ENCODE data around the gene ZNF30.

DNA sequence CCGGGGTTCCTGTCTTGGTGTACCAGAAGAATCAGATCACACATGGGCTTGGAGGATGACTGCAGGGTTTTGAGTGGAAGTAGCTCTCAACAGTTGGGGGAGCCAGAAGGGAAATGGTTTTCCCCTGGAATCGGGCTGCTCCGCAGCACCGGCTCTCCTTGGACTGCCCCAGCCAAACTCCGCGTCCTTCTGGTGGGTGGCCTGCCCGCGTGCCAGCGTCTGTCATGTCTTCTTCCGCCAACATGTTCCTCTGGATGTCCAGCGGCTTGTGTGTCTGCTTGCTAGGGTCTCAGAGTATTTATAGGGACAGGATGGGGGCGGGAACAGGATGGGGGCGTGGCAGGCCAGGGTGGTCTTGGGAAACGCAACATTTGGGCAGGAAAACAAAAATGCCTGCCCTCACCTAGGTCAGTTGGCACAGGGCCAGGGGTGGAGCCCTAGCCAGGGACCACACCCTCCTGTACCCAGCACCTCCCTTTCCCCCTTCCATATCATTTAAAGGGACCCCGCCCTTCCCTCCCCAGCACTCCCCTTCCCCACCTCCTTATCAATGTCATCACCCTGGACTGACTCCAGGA, 1.3 kb upstream of the ZNF30 start:
- TF ChIP-seq, protein P1, sequence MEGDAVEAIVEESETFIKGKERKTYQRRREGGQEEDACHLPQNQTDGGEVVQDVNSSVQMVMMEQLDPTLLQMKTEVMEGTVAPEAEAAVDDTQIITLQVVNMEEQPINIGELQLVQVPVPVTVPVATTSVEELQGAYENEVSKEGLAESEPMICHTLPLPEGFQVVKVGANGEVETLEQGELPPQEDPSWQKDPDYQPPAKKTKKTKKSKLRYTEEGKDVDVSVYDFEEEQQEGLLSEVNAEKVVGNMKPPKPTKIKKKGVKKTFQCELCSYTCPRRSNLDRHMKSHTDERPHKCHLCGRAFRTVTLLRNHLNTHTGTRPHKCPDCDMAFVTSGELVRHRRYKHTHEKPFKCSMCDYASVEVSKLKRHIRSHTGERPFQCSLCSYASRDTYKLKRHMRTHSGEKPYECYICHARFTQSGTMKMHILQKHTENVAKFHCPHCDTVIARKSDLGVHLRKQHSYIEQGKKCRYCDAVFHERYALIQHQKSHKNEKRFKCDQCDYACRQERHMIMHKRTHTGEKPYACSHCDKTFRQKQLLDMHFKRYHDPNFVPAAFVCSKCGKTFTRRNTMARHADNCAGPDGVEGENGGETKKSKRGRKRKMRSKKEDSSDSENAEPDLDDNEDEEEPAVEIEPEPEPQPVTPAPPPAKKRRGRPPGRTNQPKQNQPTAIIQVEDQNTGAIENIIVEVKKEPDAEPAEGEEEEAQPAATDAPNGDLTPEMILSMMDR (IDR thresholded peaks at IDR 0.05) = no peak
- TF ChIP-seq POLR2A (IDR thresholded peaks at IDR 0.05) = no peak

Data from uterus (tissue), 2 donors.